Hematopoietic multipotent progenitor cell treated with erythropoietin and hydrocortisone succinate and interleukin-3 and kit ligand, for 6 days (in vitro differentiated cells): ENCODE results near the gene CNKSR2.
A peak's percentile ranks its signal among the peaks of the same experiment; 100 is the strongest.
"Not testable (repeated sequence)": the region's sequence is repeated elsewhere in the genome, so short reads cannot be mapped to it uniquely, and the experiment has no call there.

Source experiments
- DNase-seq: peaks from one replicate; pipeline ENCODE4 v3.0.0-alpha.2; 2015

CNKSR2 gene

DNA sequence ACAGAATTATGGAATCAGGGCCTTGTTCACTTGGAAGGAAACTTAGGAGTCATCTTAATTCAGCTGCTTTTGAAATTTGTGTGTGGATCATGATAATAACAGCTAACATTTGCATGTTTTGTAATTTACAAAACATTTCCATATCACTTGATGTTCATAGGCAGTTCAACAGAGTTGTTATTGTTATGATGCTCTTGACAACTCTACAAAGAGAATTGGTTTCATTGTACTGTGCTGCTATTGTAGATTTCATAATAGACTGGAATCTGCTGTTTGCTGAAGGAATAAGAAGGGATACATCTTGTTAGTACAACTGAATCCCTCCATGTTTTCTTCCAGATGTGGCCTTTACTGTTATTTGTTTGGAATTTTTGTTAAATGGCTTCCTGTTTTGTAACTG, 83.5 kb downstream of the CNKSR2 start:
- DNase-seq = no peak

DNA sequence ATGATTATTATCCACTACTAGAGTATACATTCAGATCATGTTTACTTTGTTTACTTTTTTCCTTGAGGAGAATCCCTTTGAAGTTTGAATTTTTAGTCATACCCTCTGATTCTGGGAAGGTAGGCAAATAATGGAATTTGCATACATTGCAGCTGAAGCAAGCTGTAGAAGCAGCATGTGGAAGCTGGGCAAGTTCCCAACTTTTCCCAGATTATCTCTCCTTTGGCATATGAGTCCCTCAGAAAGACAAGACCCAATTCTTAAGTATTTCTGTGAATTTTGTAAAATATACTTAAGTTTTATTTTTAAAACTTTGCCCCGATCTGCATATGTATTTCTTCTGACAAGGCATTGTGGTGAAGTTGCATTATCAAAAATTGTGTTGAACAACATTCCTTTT, 94.9 kb downstream of the CNKSR2 start:
- no peak for DNase-seq

DNA sequence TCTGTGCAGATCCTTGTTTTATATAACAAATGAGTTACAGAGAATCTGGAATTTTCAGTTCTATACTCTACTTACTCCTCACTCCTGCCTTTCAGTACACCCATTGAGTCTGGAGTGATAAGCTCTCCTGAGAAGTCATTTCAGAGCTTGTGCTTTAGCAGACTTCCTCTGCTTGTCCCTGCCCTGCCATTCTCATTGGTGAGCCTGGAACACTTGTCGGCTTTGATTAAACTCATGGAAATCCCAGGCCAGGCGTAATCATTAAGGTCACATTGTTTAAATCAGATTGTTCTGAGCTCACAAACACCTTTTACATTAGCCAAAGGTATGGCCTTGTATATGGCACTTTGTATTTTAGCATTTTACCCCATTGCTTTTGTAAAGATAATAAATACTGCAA, 102.7 kb downstream of the CNKSR2 start:
- DNase-seq = no peak

GRCh38 chrX:21479695-21480270, 105.6 kb downstream of the CNKSR2 start:
- peak; percentile 67 for DNase-seq

GRCh38 chrX:21481761-21482160, 107.5 kb downstream of the CNKSR2 start:
- DNase-seq = no peak

DNA sequence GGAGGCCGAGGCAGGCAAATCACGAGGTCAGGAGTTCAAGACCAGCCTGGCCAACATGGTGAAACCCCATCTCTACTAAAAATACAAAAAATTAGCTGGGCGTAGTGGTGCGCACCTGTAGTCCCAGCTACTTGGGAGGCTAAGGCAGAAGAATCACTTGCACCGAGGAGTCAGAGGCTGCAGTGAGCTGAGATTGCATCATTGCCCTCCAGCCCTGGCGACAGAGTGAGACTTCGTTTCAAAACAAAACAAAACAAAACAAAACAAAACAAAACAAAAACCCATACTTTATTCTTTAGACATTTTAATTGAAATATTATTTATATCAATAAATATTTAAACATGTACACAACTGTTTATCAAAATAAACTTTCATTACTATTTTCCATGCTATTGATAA, 109.8 kb downstream of the CNKSR2 start:
- DNase-seq = not testable (repeated sequence)

DNA sequence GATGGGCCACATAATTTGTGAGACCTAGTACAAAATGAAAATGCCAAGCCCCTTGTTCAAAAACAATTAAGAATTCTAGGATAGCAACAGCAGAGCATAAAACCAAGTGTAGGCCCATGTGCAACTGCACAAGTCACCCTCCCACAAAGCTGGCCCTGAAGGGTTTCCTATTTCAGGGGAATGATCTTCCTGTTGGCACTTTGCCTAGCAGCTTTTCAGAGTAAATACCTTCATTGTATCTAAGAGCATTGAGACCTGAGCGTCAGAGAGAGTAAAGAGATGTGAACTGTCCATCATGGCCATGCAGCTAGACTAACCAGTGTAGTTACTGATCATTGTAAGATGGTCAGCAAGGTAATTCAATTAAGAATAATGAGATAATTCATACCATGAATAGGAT, 113.6 kb downstream of the CNKSR2 start:
- no peak for DNase-seq

DNA sequence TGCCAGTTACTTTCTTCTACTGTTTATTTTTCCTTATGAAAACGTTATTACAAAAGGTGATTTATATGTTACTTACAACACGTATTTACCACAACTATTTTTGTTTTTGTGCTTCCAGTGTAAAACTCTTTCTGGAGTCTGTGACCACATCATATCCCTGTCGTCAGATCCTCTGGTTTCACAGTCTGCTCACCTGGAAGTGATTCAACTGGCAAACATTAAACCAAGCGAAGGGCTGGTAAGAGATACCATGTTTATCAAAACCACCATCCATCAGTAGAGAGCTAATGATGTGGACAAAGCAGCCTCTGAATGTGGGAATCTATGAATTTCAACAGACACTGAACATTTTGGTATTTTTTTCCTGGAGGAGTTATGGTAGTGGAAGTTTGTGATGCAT, 116.1 kb downstream of the CNKSR2 start:
- no peak for DNase-seq

GRCh38 chrX:21493226-21493830, 119.1 kb downstream of the CNKSR2 start:
- no peak for DNase-seq

DNA sequence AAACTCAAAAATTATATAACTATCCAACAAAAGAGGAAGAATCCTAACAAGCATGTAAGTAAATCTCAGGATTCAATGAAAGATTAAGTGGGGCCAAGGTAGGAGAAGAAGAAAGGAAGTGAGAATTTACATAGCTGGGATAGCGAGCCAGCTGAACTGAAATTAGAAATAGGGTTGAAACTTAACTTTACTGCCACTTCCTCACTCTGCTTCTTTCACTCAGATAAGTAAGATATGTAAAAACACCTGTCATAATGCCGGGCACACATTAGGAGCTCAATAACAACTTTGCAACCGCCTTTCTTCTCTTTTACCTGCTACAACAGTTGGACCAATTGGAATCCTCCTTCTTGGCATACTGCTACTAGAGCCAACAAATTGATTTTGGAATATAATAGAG, 129.4 kb downstream of the CNKSR2 start:
- no peak for DNase-seq

GRCh38 chrX:21509912-21510311, 135.7 kb downstream of the CNKSR2 start:
- no peak for DNase-seq

GRCh38 chrX:21524008-21524407, 149.8 kb downstream of the CNKSR2 start:
- no peak for DNase-seq

DNA sequence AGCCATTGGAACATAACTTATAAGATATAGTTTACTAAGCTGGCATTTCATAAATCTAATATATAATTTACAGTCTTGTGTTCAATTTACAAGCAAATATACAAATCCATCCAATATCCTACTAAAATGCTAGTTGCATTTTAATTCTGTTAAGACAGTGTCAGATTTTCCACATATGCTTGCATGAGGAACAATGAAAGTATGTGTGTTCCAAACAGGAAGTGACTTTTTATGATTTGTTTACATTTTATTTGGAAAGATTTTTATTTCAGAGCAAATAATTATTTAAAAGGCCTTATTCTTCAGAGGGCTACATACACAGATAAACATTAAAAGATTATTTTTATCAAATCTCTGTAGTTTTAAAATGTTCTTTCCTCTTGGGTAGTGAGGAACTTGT, 153.9 kb downstream of the CNKSR2 start:
- no peak for DNase-seq

DNA sequence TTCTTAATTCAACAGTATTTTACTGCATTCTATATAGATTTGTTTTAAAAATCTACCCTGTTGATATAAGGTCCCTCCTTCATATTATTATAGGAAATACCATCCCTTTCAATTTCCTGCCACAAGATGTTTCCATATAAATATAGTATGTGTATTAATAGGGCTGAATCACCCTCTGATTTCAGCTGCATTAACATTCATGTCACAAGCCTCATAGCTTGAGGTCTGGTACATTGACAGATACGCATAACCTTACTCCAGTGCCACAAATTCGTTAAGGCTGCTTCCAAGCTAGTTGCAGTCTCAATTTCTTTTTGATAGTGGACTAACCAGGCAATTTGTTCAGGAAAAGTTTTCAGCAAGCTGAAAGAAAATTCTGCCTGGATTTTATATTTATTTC, 155.6 kb downstream of the CNKSR2 start:
- no peak for DNase-seq

DNA sequence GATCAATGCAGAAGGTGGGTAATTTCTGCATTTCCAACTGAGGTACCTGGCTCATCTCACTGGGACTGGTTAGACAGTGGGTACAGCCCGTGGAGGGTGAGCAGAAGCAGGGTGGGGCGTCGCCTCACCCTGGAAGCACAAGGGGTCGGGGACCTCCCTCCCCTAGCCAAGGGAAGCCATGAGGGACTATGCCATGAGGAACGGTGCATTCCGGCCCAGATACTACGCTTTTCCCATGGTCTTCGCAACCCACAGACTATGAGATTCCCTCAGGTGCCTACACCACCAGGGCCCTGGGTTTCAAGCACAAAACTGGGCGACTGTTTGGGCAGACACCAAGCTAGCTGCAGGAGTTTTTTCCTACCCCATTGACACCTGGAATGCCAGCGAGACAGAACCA, 170.4 kb downstream of the CNKSR2 start:
- not testable (repeated sequence) for DNase-seq

DNA sequence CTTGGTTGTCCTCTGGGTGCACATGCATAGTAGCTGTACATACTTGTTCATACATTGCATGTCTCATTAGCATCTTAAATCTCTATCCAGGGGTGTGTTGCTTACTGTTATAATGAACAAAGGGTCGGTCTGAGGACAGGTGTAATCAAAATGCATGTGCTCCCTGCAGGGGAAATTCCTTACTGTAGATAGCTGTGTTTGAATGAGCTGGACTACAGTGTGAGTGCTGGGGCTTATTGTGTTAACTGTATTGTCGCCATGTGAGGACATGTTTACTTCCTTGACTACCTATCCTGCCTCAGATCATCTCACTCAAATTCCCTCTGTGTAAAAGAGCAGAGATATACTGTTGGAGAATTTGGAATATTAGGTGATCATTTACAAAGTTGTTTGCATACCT, 185.2 kb downstream of the CNKSR2 start:
- DNase-seq = no peak

DNA sequence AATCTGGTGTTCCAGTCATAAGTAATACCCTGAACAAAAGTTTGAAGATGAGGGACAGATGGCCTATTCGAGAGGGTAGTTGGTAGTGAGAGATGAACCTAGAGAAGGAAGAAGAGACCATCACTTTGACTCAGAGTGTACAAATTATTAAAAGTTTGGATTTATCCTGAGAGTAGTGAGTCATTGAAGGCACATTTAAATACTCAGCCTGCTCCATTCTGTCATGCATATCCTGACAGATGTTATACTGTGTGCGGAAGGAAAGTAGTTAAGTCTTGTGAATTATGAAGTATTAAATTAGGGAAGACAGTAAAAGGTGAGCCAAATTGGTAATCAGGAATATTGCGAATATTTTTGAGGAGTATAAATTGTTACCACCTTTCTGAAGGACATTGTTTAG, 190.8 kb downstream of the CNKSR2 start:
- DNase-seq = no peak

DNA sequence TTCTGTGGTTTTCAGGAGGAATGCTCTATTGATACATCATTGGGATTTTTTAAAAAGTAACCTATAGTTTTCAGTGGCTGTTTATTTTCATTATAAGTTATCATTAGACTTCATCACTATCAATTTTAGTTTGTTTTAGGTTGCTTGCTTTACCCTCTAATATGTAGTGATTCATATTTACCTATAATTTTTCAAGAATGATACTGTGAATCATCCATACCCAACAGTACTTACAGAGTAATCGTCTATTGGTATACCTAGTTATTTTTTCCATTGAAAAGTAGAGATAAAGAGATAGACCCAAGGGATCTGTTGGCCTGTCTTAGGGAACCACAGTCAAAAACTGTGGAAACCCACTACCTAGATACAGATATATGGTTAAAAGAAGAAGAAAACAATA, 200.6 kb downstream of the CNKSR2 start:
- no peak for DNase-seq

- DNase-seq = no peak
Observed at GRCh38 chrX:21581479-21581878, 207.3 kb downstream of the CNKSR2 start.

DNA sequence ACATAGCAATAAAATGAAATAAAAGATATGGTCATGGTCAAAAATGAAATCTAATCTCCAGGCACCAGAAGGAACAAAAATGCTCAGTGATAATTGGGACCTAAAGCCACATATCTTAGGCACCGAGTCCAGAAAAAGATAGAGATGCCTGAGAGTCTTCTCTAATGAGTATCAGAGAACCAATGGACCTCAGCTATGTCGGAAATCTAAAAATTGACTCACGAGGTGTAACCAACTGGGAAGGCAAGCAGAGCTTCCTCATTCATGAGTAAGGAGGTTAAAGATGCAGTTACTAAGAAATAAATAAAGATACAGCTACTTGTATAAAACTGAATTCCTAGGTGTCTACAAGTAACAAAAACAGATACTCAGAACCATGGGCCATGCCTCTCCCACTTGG, 211.8 kb downstream of the CNKSR2 start:
- DNase-seq = no peak

DNA sequence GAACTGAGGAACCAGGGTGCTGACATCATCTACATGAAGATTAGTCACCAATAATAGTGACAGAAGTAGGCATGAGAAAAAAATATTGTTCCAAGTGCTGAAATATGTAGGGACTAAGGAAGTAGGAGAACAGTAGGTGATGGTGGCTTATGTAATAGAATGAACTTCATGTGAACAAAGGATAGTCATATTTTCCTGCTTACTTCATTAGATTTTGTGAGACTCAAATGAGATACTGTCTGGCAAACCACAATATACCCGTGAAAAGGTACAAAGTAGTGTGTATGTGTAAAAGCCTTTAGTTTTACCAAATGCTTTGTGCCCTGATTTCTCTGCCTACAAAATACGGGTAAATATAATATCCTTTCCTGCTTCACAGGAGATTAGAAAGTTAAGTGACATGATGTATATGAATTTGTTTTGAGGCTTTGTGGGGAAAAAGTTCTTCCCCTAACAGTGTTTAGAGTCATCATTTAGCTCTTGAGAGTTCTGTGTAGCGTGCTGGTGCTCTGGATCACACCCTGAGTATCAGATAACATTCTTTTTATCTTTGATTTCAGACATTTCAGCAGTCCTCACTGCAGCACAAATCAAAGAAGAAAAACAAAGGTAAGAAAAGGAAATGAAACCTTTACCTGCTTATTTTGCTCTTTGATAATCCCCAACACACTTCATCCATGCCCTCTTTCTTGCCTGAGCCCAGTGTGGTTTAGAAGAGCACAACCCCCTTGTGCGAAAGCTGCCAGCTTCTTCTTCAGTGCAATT, 216.0 kb downstream of the CNKSR2 start:
- no peak for DNase-seq

GRCh38 chrX:21606002-21606401, 231.8 kb downstream of the CNKSR2 start:
- DNase-seq = no peak

GRCh38 chrX:21610168-21610567, 235.9 kb downstream of the CNKSR2 start:
- no peak for DNase-seq

GRCh38 chrX:21612154-21612553, 237.9 kb downstream of the CNKSR2 start:
- no peak for DNase-seq

DNA sequence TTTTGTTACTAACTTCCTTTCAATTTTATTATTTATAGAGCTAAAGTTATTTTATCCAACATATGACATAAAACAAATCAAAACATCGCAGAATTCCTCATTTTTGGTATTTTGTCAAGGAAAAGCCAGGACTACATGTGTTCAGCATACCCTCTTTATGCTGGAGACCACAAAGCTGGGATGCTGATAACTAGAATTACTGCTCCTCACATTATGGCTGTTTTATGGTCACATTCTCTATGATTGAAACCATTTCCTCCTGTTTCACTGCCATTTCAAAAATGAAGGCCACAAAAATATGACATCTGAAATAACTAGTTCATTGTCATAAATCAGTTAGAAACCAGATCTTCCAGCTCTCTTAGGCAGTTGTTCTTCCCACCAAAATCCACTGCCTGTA, 242.2 kb downstream of the CNKSR2 start:
- DNase-seq = no peak
